GM23248 (cell line): Measurements from ENCODE around the gene GTF2A2.

ENCODE experiments used
- EZH2 ChIP-seq: fragments of 200-600 bp; sonication (generic); IDR thresholded peaks from 2 replicates; pipeline ENCODE4 v1.6.1; 2018; ENCODE audit warnings: antibody characterized with exemption, mild to moderate bottlenecking; ENCODE audit not compliant: insufficient read depth, poor library complexity, severe bottlenecking
- EZH2phosphoT487 ChIP-seq: fragments of 200-600 bp; sonication (generic); IDR thresholded peaks from 2 replicates; pipeline ENCODE4 v1.6.1; 2018; ENCODE audit warnings: antibody characterized with exemption, moderate library complexity, mild to moderate bottlenecking, low read depth; ENCODE audit not compliant: insufficient read depth

DNA sequence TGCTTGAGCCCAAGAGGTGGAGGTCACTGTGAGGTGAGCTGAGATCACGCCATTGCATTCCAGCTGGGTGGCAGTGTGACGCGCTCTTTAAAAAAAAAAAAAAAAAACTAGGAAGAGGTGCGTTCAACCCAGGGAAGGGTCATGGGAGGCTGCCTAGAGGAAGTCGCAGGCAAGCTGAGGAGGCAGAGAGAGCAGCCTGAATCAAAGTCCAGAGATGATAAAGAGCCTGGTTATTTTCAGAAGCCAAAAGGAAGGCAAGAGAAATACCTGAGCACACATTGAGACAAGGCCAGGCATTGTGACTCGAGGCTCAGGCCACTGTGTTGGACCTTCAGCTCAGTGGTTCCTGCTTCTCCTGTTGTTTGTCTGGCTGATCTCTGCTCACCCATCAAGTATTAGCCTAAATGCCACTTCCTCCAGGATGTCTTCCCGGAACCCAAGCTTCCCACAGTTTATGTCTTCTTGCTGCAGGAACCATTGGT, 61.8 kb downstream of the GTF2A2 start:
- no peak for TF ChIP-seq EZH2phosphoT487
- no peak for TF ChIP-seq EZH2
